D721Med (cell line): ENCODE measurements around the gene WWC1.

Source experiments
- DNase-seq: peaks from one replicate; pipeline ENCODE4 v3.0.0; 2011; ENCODE audit warnings: low spot score; ENCODE audit not compliant: insufficient read length
- FAIRE-seq: peaks from 2 replicates; lab custom pipeline; 2011; peaks lifted over from hg19 to GRCh38; lab: Jason Lieb, UNC
- CTCF ChIP-seq: IDR thresholded peaks from 2 replicates; pipeline ENCODE4 v1.5.1; 2012; ENCODE audit warnings: mild to moderate bottlenecking, control low read depth; ENCODE audit not compliant: insufficient read depth; ENCODE audit errors: missing control alignments

Gene WWC1

GRCh38 chr5:168356592-168356991 lies 65.1 kb downstream of the WWC1 start:
- DNase-seq (no peak), FAIRE-seq (no peak)
- TF ChIP-seq CTCF = no peak

GRCh38 chr5:168357876-168358275 lies 66.4 kb downstream of the WWC1 start:
- DNase-seq (no peak), FAIRE-seq (no peak)
- no peak for TF ChIP-seq CTCF

GRCh38 chr5:168359820-168360460 lies 68.5 kb downstream of the WWC1 start:
- no peak for TF ChIP-seq CTCF
- DNase-seq = no peak
- no peak for FAIRE-seq

- FAIRE-seq (no peak), DNase-seq (no peak)
- TF ChIP-seq CTCF = no peak
Observed at GRCh38 chr5:168360521-168361285, 69.3 kb downstream of the WWC1 start.

- DNase-seq (no peak), FAIRE-seq (no peak)
- no peak for TF ChIP-seq CTCF
Observed at GRCh38 chr5:168362097-168362885, 70.8 kb downstream of the WWC1 start.

- no peak for TF ChIP-seq CTCF
- DNase-seq (no peak), FAIRE-seq (no peak)
Observed at GRCh38 chr5:168364151-168364661, 72.8 kb downstream of the WWC1 start.
